AG09319 (cell line): ENCODE results near the gene USP32.

Source experiments
- DNase-seq: peaks from one replicate; pipeline ENCODE4 v3.0.0-alpha.2; 2010; ENCODE audit warnings: low read depth; ENCODE audit errors: extremely low read depth
- CTCF ChIP-seq: IDR thresholded peaks from 2 replicates; pipeline ENCODE4 v1.5.1; 2011; ENCODE audit warnings: low read depth, mild to moderate bottlenecking, inconsistent platforms, low read length, moderate library complexity

The USP32 gene

GRCh38 chr17:60137731-60138130 is 254.2 kb downstream of the USP32 start:
- no peak for DNase-seq
- TF ChIP-seq CTCF, result no peak

GRCh38 chr17:60135951-60136666 is 255.8 kb downstream of the USP32 start:
- TF ChIP-seq CTCF, result no peak
- DNase-seq, result no peak

DNA sequence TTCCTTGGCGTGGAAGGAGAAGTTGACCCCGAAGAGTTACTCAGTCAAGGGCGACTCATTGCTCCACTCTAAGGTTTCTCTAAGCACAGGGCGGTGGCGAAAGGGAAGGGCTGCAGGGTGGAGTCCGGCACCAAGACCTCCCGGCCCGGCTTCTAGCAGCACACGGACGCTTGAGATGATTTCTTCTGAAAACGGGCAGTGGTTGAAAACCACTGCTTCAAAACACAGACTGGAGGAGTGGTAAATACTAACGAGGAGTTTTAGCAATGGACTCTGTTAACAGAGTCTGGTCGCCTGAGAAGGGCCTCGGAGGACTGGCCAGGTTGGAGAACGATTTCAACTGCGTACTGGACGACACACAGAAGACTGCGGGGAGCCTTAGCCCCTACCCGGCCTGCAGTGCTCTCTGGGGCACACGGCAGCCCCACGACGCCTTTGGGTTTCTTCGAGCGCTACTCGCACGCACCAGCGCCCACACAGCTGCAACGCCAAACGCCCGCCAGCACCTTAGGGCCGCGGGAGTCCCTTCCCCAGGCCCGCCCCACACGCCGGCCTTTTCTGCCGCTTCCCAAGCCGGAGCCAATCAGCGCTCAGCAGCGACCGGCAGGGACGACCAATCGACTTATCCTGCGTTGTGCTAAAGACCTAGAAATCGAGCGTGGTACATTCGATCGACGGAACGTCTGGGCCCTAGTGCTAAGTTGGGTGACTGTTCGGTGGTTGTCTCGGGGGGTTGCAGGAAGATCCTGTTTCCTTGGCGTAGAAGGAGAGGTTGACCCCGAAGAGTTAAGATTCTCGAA is 256.6 kb downstream of the USP32 start:
- TF ChIP-seq CTCF, result no peak
- DNase-seq, result peak; percentile 57

- TF ChIP-seq CTCF, result no peak
- DNase-seq, result no peak
Observed at GRCh38 chr17:60134396-60135150, 257.4 kb downstream of the USP32 start.

DNA sequence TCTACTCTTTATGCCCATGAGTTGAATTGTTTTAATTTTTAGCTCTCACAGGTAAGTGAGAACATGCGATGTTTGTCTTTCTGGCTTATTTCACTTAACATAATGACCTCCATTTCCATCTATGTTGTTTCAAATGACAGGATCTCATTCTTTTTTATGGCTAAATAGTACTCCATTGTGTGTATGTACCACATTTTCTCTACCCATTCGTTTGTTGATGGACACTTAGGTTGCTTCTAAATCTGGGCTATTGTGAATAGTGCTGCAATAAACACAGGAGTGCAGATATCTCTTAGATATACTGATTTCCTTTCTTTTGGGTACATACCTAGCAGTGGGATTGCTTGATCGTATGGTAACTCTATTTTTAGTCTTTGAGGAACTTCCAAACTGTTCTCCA is 261.5 kb downstream of the USP32 start:
- no peak for TF ChIP-seq CTCF
- no peak for DNase-seq

GRCh38 chr17:60129164-60129563 is 262.8 kb downstream of the USP32 start:
- no peak for DNase-seq
- TF ChIP-seq CTCF, result no peak
